ENCODE data around the gene RTKN.

The RTKN gene

DNA sequence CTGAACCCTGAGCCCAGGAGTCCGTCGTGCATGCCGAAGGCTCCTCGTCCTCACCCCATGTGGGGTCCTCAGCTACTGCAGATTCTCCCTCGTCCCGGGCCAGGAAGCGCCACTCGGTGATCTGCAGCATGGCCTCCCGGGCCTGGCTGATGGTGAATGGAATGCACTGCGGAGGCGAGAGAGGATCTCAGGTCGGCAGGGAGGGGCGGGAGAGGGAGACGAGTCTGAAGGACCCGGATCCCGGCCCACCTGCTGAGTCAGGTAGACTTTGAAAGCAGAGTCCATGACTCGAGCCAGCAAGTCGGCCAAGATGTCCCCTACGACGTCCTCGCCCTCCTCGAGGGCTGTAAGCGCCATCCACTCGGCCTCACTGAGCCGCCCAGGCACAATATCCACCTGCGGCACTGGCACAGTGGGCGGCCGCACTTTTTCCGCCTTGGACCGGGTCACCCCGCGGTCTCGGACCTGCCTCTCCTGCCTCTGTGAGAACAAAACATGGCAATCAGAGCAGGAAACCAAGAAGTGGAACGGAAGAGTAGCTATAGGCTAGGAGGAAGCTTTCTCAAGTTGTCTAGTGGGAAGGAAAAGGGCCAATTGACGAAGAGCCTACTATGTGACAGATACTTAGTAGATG lies 25.9 kb downstream of the RTKN start:
- FAIRE-seq = no peak

DNA sequence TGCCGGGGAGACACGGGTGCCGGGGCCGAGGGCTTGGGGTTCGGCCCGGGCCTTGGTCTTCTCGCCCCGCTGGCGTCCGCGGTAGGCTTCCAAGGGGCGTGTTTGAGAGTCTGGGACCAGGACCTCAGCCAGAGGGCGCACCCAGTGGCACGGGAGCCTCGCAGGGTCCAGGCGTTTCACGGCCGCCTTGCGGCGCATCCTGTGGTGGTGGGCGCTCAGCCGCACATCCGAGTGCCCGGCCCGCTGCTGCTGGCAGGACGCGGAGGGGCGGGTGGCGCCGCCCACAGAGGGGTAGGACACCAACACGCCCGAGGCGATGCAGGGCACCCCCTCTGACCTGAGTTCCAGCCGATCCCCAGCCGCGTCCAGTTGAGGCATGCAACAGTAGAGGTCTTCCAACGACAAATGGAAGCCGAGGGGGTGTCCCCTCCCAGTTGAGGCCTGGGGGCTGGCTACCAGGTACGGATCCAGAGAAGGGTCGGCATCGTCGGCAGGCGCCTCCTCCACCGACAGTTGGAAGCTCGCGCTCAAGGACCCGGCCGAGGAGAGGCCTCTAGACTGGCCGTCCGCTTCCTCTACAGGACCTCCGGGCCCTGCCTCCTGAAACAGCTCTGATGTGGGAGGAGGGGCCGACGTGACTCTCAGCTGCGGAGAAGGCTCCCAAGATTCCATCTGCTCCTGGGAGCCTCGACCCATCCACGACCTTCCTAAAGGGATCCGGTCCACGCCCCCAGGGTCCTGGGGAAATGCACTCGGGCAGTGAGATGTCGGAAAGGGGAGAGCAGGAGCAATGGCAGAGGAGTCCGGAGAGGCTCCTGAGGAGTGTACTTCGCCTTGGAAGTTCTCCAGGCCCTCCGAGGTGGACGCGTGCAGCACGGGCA lies 26.6 kb downstream of the RTKN start:
- FAIRE-seq = no peak

DNA sequence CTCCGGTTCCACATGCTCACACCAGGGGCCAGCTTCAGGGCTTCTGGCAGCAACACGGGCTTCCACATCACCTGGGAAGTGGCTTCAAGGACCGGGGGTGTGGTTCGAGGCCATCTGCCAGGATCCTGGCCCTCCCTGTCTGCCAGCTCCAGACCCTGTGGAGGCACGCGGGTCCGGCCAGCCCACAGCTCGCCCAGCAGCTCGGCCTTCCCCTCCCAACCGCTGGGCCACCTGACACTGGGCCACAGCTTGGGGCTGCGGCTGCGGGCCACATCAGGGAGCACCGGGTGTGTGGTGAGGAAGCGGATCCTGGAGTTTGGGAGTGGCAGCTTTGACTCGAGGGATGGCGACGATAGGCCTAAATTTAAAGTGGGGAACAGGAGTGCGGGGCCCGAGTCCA lies 27.3 kb downstream of the RTKN start:
- no peak for FAIRE-seq

DNA sequence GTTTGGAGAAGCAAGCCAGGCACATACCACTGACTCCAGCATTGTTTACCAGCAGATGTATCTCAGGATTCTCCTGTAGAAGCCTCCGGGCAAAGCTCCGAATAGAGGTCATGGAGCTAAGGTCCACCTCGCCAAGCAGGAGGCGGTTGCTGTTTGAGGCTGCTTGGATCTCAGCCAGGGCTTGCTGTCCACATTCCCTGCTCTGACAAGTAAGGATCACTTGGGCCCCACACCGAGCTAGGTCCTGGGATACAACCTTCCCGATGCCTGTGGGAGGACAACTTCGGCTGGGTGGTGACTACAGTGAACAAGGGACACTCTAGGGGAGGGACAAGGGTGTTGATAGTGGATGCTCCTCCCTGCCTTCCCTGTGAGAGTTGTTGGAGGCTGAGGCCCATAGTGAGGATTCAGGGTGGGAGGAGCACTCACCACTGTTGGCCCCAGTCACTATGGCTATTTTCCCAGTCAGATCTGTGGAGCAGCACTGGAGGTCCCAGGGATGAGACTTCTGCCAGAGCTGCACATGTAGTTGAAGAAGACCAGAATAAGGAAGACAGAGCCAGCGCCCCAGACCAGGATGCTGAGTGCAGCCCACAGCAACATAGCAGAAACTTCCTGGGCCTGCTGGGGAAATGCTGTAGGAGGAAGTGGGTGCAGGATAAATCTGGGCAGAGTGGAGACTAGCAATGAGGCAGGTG lies 28.6 kb downstream of the RTKN start:
- no peak for FAIRE-seq

DNA sequence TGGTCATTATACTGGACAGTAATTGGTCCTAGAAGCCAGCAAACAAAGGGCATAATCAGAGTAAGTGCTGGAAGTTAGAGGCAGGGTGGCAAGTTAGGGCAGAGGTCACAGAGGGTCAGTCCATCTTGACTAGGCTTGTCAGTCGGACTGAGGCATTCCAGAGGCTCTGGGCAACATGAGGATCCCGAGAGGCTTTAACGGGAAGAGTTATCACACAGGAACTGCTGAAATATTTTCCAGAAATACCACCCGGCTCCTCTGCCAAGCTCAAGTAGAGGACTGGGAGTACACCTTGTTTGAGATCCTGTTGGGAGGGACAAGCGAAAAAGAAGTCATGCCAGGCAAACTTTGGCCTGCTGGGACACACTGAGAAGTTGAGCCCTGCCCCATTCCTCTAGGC lies 34.1 kb downstream of the RTKN start:
- FAIRE-seq = no peak

DNA sequence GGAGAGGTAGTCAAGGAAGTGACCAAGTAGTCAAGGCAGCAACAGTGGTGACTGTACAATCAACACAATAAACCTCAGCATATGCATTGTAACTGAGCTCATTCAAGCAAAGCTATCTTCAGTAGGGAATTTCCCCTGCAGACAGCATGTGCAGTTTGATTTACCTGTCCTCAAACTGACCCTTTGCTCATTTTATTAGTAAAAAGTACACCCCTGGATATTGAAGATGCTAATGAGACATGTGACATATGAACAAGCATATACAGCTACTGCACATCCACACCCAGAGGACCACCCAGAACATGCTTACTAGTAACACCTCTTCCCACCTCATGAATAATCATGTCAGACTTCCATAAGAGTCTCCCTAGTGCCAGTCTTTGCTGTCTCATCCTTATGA lies 35.7 kb downstream of the RTKN start:
- FAIRE-seq = no peak

DNA sequence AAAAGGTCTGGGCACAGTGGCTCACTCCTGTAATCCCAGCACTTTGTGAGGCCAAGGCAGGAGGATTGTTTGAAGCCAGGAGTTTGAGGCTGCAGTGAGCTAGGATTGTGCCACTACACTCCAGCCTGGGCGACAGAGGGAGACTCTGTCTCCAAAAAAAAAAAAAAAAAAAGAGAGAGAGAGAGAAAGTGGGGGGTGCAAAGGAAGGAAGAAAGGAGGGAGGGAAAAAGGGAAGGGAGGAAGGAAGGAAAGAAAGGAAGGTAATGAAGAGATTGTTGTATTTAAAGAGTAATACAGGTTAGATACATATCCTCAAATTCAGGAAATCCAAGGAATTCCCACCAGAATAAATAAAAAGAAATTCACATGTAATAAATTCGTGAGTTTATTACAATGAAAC lies 39.8 kb downstream of the RTKN start:
- no peak for FAIRE-seq

DNA sequence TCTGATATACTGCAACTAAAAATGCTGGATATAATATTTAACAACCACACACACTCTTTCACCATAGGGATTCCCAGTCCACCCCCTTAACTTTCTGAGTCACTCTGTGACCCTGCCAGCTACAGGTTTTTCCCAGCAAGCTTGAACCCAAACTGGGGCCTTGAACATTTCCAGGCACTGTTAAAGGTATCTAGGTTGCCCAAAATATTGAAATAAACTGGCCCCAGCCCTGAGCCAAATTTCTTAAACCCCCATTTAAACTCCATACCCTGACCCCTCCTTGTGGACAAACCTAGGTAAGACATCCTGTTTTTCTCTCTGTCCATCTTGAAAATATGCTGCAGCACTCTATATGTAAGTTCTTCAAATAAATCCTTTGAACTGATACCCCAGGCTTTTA lies 42.0 kb downstream of the RTKN start:
- no peak for FAIRE-seq

DNA sequence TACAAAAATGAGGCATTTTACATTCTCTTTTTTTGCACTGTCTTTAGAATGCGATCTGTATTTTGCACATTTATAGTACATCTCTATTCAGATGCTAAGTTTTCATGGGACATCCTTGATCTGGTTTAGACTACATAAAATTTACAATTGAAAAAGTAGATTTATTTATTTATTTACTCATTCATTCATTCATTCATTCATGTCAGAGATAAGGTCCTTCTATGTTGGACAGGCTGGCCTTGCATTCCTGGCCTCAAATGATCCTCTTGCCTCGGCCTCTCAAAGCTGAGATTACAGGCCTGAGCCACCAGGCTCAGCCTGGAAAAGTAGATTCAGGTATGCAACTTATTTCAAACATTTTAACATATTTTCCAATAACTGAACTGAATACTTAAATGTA lies 45.6 kb downstream of the RTKN start:
- FAIRE-seq = no peak

DNA sequence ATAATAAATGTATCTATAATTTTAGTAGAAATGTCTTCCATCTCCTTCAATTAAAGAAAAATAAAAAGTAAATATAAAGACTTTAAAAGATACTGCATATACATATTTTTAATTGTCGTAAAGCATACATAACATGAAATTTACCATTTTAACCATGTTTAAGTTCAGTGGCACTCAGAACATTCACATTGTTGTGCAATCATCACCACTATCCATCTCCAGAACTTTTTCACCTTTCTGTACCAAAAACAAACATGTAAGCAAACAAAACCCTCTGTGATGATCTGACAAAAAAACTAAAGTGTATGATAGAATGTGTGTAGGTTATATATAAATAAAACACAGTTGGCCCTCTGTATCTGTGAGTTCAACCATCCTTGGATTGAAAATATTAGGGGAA lies 48.2 kb downstream of the RTKN start:
- no peak for FAIRE-seq

DNA sequence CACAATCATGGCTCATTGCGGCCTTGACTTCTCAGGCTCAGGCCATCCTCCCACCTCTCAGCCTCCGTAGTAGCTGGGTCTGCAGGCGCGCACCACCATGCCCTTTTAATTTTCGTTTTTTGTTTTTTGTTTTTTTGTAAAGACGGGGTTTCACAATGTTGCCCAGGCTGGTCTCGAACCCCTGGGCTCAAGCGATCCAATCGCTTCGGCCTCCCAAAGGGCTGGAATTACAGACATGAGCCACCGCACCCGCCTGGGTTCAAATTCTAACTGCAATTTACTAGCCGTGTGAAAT lies 49.3 kb downstream of the RTKN start:
- FAIRE-seq = no peak

DNA sequence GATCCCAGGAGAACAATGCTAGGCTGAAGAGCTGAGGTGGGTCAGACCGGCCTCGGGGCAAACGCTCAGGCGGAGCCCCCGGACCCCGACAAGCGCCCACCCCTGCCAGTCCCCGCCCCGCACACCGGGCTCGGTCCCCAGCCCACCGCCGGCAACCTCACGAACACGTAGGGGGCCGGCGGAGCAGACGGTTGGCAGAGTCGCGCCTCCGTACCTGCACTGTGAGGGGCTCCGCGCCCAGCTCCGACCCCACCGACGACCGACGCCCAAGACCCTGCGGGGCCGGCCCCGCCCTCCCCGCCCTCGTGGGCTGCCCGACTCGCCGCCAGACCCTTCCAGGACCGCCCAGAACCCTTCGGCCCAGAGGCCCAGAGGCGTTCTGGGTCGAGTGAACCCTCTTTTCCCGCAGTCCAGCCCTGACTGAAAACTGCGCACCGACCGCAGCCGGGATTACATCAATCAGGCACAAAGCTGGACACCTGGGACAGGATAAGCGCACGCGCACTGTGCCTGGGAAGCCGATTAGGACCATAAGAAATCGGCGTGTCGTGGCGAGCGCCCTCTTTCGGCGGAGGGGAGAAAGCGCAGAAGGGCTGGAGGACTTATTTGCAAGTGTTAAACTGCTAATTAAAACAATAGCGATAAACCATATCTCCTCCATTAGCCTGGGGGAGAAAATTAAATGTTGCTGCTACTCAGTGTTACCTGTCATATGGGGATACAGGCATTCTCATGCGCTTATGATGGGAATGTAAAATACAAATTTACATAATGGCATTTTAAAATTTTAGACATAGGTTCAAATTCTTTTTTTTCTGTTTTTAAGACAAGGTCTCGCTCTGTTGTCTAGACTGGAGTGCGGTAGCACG lies 49.9 kb downstream of the RTKN start:
- no peak for FAIRE-seq

DNA sequence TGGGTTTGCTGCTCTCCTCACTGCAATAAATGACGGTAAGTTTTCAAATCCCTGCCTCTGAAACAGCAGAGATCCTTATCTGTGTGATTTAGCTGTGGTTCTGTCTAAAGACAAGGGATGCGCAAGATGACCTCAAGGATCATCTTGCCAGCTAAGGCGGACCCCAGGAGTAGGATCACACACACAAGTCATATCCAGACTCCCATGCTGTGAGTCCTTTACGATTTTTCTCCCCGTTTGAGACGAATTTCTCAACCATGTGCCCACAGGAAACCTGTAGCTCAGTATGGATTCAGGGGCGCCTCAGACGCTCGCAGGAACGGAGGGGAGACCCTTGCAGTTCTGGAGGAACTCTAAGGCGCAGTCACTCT lies 50.5 kb downstream of the RTKN start:
- FAIRE-seq = no peak

DNA sequence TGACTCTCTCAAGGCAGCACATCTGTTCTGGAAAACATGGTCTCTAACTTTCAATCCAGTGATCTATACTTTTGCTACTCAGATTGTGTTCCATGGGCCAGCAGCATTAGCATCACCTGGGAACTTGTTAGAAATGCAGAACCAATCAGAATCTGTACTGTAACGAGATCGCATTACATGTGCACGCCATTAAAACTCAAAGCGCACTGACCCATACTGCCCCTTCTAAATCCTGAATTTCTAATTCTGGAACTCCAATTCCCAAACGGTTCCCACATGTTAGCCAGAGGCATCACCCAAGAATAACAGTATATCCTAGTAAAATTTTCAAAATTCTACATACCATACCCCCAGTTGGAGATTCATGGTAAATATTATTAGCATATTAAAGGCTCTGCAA lies 51.1 kb downstream of the RTKN start:
- FAIRE-seq = no peak

DNA sequence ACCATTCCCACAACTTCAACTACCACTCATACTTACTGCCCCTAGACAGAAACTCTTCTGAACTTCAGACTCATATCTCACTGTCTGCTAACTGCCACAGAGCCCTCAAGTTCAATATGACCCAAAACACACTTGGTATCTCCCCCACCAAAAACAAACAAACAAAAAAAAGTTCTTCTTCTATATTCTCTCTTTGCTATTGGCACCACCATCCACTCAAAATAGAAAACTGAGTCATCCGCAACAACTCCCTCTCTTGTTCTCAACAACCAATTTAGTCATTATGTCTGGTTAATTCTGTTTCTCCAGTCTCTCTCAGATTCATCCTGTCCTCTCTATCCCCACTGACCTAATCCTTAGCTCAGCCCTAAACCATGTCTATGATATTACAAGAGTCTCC lies 54.4 kb downstream of the RTKN start:
- no peak for FAIRE-seq

DNA sequence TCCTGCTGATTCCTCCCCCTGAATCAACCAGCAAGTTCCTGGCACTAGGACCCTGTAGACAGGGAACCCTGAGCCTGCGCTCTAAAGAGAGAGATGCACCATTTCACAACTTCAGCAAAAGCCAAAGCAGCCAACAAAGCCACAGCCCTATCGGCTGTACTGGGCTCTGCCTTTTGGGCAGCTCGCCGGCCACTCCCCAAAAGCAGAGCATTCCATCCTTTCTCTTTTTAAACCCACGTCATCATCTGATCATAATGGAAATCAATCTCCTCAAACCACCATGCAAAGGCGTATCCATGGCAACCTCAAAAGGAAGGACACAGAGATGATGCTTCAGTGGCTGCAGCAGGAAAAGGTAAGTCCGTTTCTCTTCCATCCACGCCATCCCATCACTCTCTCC lies 56.3 kb downstream of the RTKN start:
- FAIRE-seq = no peak

DNA sequence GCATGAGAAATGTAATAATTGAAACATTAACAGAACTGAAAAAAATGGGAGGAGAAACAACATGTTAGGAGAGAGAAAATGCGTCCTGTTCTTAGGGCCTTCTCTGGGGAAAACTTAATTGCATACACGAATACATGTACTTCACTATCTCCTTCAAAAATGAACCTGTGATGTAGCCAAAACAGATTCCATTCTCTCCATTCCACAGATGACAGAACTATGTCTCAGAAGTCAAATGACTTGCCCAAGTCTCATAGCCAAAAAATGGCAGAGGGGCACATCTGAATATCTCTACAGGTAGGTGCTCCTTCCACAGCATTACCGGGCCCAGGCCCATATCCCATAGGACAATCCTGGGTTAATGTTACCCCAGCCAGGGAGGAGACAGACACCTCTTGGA lies 57.7 kb downstream of the RTKN start:
- no peak for FAIRE-seq

DNA sequence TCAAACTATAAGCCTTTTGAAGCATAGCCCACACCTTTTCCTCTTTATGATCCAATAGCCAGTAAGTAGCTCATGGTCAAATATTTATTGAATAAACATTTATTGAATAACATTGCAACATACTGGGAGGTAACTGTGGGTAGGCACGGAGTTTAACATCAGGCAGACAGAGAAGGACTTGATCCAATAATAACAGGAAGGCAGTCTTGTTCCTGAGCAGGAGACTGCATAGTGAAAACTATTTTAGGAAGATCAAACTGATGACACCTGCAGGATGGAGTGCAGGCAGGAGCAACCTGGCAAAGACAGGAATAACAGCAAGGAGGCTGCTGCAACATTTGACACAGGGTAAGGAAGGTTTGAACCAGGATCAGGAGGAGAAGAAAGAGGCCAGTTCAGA lies 58.5 kb downstream of the RTKN start:
- FAIRE-seq = no peak

DNA sequence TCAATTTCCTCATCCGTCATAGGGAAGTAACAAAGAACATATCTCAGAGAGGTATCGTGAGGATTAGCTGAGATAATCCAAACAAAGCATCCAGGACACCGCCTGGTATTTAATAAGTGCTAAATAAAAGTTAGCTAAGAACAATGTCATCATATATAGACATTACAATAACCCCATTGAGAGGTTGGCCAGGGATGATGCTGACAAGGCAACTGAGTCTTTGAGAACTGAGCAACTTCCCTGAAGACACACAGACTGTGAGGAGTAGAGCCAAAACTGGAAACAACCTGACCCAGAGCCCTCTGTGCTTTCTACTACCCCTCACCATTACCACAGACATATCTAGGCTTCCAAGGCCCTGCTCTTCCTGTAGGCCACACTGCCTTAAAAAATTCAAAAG lies 60.0 kb downstream of the RTKN start:
- FAIRE-seq = no peak

DNA sequence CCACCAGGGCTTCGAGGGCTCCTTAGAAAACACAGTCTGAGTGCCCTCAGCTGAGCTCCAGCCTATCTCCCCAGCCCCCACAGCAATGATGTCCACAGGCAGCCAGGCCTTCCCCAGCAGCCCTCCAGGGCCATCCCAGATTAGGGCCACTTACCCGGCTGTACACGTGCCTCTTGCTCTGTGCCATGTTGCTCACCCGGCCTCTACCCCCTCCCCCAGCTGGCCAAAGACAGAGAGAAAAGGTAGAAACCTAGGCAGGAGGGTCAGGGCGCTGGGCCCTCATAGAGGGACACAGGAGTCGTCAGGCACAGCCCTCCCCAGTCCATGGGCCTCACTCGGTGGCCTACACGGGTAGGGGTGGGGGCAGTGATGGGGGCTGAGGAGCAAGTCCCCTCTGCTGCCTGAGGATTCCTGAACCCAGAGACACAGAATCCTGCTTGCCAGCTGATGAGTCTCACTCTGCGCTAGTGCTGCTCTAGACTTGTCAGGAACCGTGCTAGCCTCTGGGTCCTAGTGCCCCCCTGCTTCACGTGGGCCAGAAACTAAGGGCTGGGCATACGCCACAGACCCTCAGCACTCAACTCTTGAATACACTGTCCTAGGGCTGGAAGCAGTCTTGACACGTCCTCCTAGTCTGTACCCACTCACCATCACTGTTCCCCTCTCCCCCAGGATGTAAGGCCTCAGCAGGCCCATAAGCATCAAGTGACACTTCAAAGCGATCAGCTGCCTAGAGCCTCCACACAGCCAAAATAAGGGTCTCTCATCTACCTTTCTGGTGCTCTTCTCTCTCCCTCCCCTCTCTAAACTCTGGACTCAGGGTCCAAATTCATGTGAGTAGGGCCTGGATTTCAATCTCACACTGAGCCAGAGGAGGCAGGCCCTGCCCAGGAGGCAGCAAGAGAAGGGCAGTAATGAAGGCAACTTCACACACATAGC lies 61.6 kb downstream of the RTKN start, which contains the start of gene DCTN1:
Gene DCTN1, minus strand, starts transcription at position 461 of the 939 bp plus-strand sequence. Its CDS starts 274 bp downstream, at position 187.
- FAIRE-seq = no peak

DNA sequence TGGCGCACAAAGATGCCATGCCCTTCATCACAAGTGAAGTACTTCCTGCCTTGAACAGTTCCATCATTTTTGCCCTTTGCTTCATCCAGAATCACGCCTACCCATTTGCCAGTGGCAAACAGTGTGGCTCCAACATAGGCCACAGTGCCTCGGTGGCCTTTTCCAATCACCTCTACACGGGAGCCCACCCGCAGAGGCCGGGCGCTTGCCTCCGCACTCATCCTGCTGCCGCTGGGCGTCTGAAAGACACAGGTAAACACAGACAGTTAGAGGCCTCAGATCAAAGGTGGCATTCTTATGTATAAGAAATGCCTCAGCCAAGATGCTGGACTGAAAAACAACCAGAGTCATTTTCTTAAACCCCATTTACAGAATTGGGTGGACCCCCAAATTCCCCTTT lies 63.7 kb downstream of the RTKN start:
- no peak for FAIRE-seq

DNA sequence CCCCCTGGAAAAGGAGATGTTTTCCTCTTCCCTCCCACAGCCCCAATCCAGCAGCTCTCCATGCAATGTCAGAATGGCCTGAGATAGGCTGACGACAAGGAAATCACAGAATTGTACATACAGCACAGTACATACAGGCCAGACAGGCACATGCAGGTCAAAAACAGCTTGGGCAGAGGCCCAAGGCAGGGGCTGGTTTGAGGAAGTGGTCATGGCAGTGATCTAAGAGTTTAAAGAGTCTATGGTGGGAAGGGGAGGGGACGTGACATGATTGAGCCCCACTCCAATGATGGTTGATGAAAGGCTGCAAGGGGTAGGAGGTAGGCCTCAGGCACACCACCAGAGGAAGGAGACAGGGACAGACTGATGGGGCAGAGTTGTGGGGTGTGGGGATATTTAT lies 65.9 kb downstream of the RTKN start:
- no peak for FAIRE-seq

Data from colon (tissue), 2 donors.